ENCODE results near the gene AK8.
A peak's percentile ranks its signal among the peaks of the same experiment; 100 is the strongest.

The AK8 gene

DNA sequence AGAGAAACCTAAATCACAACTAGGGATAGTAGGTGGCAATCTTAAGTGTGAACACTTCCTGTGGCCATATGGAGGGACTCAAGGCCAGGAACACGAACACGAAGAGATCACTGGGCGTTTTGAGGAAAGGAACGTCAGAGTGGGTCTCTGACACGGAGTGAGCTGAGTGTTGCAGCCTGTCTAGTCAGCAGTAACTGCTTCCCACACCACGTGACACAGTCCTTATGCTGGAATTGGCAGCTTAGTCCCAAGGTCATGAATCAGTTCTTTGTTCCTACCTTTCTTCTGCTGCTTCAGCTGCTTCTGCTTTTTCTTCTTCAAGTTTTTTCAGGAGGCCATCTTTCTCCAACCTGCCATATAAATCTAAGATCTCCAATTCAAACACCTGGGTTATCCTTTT is 18.8 kb upstream of the AK8 start:
- Mint-ChIP-seq H3K9me3 (no peaks in the 10 kb centered on the region), H3K4me1 (no peaks in the 10 kb centered on the region), H3K27ac (no peak overlapping the region), H3K27me3 (no peaks in the 10 kb centered on the region), H3K4me3 (no peak overlapping the region), H3K36me3 (peaks cover 63% of the 10 kb centered on the region)
- no peak for ATAC-seq

- H3K4me1 Mint-ChIP-seq: no peaks in the 10 kb centered on the region
- no peak for ATAC-seq
- no peak overlapping the region for H3K27ac Mint-ChIP-seq
- H3K27me3 Mint-ChIP-seq: no peaks in the 10 kb centered on the region
- H3K4me3 Mint-ChIP-seq: no peak overlapping the region
- H3K9me3 Mint-ChIP-seq: no peaks in the 10 kb centered on the region
- H3K36me3 Mint-ChIP-seq: peaks cover 58% of the 10 kb centered on the region
These were observed 18.2 kb upstream of the AK8 start for GRCh38 chr9:132896264-132896663.

DNA sequence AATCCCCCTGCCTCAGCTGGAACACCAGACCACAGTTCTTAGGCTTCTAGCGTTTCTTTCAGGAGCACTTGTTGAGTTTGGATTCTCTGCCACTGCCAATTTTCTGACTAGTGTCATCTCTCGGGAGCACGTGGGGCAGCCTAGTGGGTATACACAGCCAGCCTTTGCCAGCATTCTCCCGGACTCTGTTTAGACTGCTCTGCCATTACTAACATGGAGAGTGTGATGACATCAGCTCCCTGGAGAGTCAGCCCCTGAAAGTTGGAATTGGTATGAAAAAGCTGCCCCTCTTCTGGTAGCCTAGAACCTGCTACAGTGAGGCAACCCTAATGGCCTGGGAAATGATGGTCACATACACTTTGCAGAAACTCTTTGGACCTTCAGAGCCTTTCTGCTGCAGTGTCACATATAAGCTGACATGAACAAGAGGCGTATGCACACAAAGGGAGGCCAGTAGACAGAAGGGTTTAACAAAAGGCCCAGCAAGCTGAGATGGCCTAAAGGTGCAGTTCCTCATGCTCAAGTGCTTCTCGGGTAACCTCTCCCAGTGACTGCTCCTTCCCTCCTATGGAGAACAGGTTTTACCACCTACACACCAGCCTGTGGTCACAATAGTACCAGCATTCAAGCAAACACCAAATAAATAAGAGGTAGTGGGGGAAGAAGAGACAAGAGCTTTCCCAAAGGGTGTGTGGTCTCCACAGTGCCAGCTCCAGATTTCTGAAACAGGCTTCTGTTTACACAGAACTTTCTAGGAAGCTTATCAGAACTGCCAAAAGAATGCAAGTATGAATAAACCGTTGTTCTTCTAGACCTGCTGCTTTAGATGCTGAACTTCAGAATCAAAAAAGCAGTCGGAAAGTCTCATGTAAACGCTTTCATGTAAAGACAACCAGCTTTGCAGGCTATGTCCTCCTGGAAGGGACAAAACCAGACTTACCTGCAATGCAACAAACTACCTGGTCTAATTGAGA is 17.1 kb upstream of the AK8 start:
- no peak overlapping the region for H3K4me3 Mint-ChIP-seq
- no peak overlapping the region for H3K27ac Mint-ChIP-seq
- no peaks in the 10 kb centered on the region for H3K27me3 Mint-ChIP-seq
- H3K4me1 Mint-ChIP-seq: no peaks in the 10 kb centered on the region
- no peaks in the 10 kb centered on the region for H3K9me3 Mint-ChIP-seq
- ATAC-seq: no peak
- H3K36me3 Mint-ChIP-seq: peaks cover 49% of the 10 kb centered on the region

DNA sequence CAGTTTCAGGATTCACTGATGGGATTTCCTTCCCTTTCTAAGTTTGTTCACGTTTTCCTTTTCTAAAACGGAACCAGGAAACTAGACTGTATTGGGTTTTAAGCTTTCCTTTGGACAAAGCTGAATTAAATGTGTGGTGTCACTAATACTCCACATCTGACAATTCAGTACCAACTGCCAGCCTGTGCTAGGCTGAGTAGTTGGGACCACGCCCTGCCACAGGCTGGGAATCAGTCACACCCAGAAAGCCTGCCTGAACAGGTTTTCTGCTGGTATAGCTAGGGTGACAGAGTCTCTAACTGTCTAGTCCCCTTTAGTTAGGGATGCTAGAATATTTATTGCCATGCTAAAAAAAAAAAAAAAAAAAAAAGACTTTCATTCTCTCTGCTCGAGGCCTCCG is 16.3 kb upstream of the AK8 start:
- H3K4me3 Mint-ChIP-seq: no peak overlapping the region
- ATAC-seq: no peak
- peaks cover 45% of the 10 kb centered on the region for H3K36me3 Mint-ChIP-seq
- H3K27ac Mint-ChIP-seq: no peak overlapping the region
- no peaks in the 10 kb centered on the region for H3K4me1 Mint-ChIP-seq
- no peaks in the 10 kb centered on the region for H3K27me3 Mint-ChIP-seq
- no peaks in the 10 kb centered on the region for H3K9me3 Mint-ChIP-seq

DNA sequence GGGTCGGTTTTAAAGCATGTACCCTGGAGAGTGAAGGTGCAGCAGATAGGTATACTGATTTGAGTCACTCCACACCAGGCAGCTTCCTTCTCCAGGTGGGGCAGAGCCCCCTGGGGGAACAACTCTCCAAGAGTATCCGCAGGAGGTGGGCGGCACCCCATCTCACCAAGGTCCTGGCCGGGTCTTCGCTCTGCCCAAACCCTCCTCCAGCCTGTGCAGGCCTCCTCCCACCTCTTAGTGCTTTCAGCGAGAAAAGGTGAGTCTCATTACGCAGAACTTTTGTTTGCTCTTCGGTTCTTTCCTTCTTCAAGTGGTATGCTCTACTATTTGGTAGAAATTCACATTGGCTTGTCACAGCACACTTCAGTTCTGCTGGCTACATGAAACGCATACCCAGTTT is 14.3 kb upstream of the AK8 start:
- H3K36me3 Mint-ChIP-seq: peaks cover 35% of the 10 kb centered on the region
- no peak overlapping the region for H3K4me3 Mint-ChIP-seq
- ATAC-seq: no peak
- no peaks in the 10 kb centered on the region for H3K9me3 Mint-ChIP-seq
- peaks cover 19% of the 10 kb centered on the region for H3K4me1 Mint-ChIP-seq
- H3K27ac Mint-ChIP-seq: peak overlapping the region; percentile 65
- H3K27me3 Mint-ChIP-seq: no peaks in the 10 kb centered on the region

DNA sequence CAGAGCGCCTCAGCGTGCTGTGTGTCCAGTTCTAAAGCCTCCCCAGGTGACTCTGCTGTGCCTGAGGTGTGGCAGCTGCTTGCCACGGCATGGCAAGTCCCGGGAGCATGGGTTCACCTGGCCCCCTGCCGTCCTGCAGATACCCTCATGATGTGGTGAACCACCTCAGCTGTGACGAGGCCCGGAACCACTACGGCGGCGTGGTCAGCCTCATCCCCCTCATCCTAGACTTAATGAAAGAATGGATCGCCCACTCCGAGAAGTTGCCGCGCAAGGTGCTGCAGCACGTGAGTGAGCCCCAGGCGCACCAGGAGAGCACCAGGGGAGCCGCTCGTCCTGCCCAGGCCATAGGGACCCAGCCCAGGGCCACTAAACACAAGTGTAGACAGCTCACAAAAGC is 10.1 kb upstream of the AK8 start:
- peaks cover 26% of the 10 kb centered on the region for H3K4me1 Mint-ChIP-seq
- peak overlapping the region; percentile 9 for H3K4me3 Mint-ChIP-seq
- peak; percentile 25 for ATAC-seq
- H3K9me3 Mint-ChIP-seq: no peaks in the 10 kb centered on the region
- peaks cover 8% of the 10 kb centered on the region for H3K36me3 Mint-ChIP-seq
- peak overlapping the region; percentile 89 for H3K27ac Mint-ChIP-seq
- no peaks in the 10 kb centered on the region for H3K27me3 Mint-ChIP-seq

GRCh38 chr9:132887181-132888120 is 9.4 kb upstream of the AK8 start:
- Mint-ChIP-seq H3K4me3 (no peak overlapping the region), H3K36me3 (peaks cover under 1% of the 10 kb centered on the region), H3K9me3 (no peaks in the 10 kb centered on the region), H3K27ac (peak overlapping the region; percentile 89), H3K4me1 (peaks cover 33% of the 10 kb centered on the region), H3K27me3 (no peaks in the 10 kb centered on the region)
- ATAC-seq: no peak

- H3K4me3 Mint-ChIP-seq: no peak overlapping the region
- H3K4me1 Mint-ChIP-seq: peaks cover 33% of the 10 kb centered on the region
- H3K9me3 Mint-ChIP-seq: no peaks in the 10 kb centered on the region
- no peaks in the 10 kb centered on the region for H3K27me3 Mint-ChIP-seq
- no peak overlapping the region for H3K27ac Mint-ChIP-seq
- ATAC-seq: no peak
- H3K36me3 Mint-ChIP-seq: no peaks in the 10 kb centered on the region
These were observed 8.2 kb upstream of the AK8 start for GRCh38 chr9:132886334-132886725.

GRCh38 chr9:132885720-132886333 is 7.7 kb upstream of the AK8 start:
- H3K27me3 Mint-ChIP-seq: no peaks in the 10 kb centered on the region
- ATAC-seq: no peak
- peaks cover 33% of the 10 kb centered on the region for H3K4me1 Mint-ChIP-seq
- H3K36me3 Mint-ChIP-seq: no peaks in the 10 kb centered on the region
- no peak overlapping the region for H3K27ac Mint-ChIP-seq
- no peak overlapping the region for H3K4me3 Mint-ChIP-seq
- no peaks in the 10 kb centered on the region for H3K9me3 Mint-ChIP-seq

DNA sequence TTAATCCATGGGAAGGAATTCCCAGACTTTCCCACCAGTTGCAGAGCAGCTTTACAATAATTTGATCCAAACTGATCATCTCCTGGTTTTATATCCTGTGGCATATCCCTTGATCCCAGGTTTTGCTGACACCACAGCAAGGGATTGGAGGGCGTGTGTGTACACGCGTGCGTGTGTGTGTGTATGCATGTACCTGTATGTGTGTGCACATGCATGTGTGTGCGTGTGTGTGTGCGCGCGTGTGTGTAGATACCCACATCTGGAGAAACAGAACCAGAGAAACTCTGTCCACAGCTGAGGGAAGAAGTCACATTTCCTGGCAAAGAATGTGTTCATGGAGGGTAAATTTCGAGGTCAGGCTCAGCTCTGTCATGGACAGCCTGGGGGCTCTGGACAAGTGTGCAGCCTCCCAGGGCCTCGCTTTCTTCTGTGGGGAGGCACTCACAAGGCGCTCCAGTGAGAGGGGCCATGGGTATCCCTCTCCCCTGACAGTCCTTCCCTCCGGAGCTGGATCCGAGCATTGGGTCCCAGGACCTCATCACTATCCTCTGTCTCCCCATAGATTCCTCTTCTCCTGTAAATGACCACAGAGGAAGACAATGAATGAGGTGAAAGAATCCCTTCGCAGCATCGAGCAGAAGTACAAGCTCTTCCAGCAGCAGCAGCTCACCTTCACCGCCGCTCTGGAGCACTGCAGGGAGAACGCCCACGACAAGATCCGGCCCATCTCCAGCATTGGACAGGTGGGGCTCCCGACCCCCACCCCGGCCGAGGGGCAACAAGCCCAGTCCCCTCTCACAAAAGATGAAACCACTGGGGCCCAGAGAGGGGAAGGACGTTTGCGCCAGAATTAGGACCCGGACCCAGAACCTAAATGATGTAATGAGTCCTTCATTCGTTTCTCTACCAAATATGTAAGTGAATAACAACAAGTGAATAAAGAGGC is 5.5 kb upstream of the AK8 start:
- peak overlapping the region; percentile 58 for H3K27ac Mint-ChIP-seq
- H3K4me3 Mint-ChIP-seq: no peak overlapping the region

GRCh38 chr9:132882616-132883015 is 4.5 kb upstream of the AK8 start:
- peak overlapping the region; percentile 58 for H3K27ac Mint-ChIP-seq
- no peaks in the 10 kb centered on the region for H3K27me3 Mint-ChIP-seq
- no peaks in the 10 kb centered on the region for H3K9me3 Mint-ChIP-seq
- no peaks in the 10 kb centered on the region for H3K36me3 Mint-ChIP-seq
- ATAC-seq: no peak
- H3K4me1 Mint-ChIP-seq: peaks cover 35% of the 10 kb centered on the region
- no peak overlapping the region for H3K4me3 Mint-ChIP-seq

More for the DNA sequence above, 5.5 kb upstream of the AK8 start:
- no peaks in the 10 kb centered on the region for H3K9me3 Mint-ChIP-seq
- peaks cover 45% of the 10 kb centered on the region for H3K4me1 Mint-ChIP-seq
- ATAC-seq: no peak
- no peaks in the 10 kb centered on the region for H3K27me3 Mint-ChIP-seq
- H3K36me3 Mint-ChIP-seq: no peaks in the 10 kb centered on the region

GRCh38 chr9:132881826-132882225 is 3.7 kb upstream of the AK8 start:
- no peak overlapping the region for H3K4me3 Mint-ChIP-seq

GRCh38 chr9:132880324-132880661 is 2.2 kb upstream of the AK8 start:
- H3K27me3 Mint-ChIP-seq: no peaks in the 10 kb centered on the region
- ATAC-seq: no peak
- H3K9me3 Mint-ChIP-seq: no peaks in the 10 kb centered on the region
- H3K4me1 Mint-ChIP-seq: peaks cover 31% of the 10 kb centered on the region
- H3K4me3 Mint-ChIP-seq: no peak overlapping the region
- H3K36me3 Mint-ChIP-seq: no peaks in the 10 kb centered on the region
- H3K27ac Mint-ChIP-seq: peak overlapping the region; percentile 74

More at GRCh38 chr9:132881826-132882225, 3.7 kb upstream of the AK8 start:
- no peaks in the 10 kb centered on the region for H3K36me3 Mint-ChIP-seq
- H3K9me3 Mint-ChIP-seq: no peaks in the 10 kb centered on the region
- H3K27ac Mint-ChIP-seq: peak overlapping the region; percentile 58
- H3K27me3 Mint-ChIP-seq: no peaks in the 10 kb centered on the region
- ATAC-seq: no peak
- H3K4me1 Mint-ChIP-seq: peaks cover 39% of the 10 kb centered on the region
